ENCODE results near the gene ICAM2.
"Not testable (repeated sequence)": the region's sequence is repeated elsewhere in the genome, so short reads cannot be mapped to it uniquely, and the experiment has no call there.

ICAM2 gene

GRCh38 chr17:64007838-64008282, 12.6 kb downstream of the ICAM2 start:
- DNase-seq = no peak

DNA sequence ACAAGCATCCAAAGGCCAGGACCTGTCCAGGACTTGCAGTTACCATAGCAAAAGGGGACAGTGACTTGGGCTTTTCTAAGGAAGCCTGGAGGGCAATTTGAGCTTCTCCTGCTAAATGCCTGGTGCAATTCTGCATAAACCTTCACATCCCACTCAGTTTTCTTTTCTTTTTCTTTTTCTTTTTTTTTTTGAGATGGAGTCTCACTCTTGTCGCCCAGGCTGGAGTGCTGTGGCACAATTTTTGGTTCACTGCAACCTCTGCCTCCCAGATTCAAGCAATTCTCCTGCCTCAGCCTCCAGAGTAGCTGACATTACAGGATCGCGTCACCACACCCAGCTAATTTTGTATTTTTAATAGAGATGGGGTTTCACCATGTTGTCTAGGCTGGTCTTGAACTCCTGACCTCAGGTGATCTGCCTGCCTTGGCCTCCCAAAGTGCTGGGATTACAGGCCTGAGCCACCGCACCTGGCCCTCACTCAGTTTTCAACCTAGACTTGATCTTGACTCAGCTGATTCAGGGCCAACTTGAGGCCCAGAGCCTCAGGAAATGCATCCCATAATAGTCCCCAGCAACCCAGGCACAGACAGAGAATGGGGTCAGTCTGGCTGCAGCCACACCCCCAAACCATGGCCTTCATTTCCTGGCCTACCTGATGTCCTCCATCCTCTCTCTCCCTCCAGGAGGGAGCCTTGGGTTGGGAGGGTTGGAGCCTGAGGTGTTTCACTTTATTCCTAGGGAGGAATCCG, 13.2 kb downstream of the ICAM2 start:
- not testable (repeated sequence) for DNase-seq

GRCh38 chr17:64006361-64007088, 13.9 kb downstream of the ICAM2 start:
- no peak for DNase-seq

GRCh38 chr17:64005734-64006167, 14.7 kb downstream of the ICAM2 start:
- peak; percentile 88 to 92 for DNase-seq

GRCh38 chr17:64004903-64005733, 15.3 kb downstream of the ICAM2 start:
- DNase-seq = no peak

DNA sequence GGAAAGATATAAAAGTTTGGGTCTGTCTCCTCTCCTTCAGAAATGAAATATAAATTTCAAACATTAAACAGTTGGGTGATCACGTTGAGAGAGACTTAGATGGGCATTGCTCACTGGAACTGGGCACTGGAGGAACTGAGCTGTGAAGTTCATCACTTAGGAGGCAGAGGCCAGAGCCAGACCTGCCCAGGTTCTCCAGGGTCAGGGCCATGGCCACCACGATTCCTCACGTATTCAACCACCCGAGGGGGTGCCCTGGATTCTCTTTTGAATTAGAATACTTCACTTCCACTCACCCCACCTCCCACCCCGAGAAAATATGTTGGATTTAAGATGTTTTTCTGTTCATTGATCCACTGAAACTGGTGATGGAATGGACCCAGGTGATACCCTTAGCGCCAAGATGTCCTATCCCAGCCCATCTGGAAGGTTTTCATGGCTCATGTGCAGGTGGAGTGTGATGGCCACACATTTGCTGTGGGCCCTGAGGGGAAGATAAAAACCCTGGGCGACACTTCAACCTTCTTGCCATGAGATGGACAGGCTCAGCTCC, 16.1 kb downstream of the ICAM2 start:
- DNase-seq = no peak

GRCh38 chr17:64003526-64004121, 16.8 kb downstream of the ICAM2 start:
- DNase-seq = no peak

DNA sequence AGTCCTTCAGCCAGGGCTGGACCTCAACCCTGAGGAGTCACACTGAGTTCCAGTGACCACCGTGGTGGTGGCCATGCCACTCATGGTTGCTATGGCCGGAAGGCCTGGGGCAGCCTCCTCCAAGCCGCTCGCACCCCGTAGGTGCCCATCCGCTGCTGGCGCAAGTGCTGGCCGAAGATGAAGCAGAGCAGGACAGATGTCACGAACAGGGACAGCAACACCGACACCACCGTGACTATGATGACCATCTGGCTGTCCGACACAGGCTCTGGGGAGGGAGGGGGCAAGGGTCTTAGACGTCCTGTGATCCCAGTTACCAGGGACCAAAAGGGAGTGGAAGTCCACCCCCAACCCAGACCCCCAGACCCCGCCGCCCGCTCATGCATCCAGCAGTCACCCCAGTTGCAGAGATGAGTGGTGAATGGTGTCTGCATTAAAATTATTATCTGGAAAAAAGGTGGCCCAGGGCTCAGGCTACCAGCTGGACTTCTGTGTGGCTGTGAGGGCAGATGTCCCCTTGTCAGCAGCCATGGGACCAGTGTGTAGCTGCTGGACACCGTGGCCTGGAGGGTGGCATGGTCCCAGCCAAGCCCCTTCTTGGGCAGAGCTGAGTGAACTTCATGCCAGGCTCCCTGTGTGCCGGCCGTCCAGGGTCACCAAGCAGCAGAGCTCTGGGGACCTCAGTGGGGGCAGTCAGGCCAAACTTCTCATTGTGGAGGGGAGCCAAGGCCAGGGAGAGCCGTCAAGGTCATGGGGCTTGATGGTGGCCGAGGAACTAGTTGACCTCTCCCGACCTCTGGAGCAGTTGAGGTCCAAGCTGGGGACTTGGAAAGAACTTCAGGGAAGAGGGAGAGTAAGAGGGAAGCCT, 17.5 kb downstream of the ICAM2 start:
- no peak for DNase-seq

DNA sequence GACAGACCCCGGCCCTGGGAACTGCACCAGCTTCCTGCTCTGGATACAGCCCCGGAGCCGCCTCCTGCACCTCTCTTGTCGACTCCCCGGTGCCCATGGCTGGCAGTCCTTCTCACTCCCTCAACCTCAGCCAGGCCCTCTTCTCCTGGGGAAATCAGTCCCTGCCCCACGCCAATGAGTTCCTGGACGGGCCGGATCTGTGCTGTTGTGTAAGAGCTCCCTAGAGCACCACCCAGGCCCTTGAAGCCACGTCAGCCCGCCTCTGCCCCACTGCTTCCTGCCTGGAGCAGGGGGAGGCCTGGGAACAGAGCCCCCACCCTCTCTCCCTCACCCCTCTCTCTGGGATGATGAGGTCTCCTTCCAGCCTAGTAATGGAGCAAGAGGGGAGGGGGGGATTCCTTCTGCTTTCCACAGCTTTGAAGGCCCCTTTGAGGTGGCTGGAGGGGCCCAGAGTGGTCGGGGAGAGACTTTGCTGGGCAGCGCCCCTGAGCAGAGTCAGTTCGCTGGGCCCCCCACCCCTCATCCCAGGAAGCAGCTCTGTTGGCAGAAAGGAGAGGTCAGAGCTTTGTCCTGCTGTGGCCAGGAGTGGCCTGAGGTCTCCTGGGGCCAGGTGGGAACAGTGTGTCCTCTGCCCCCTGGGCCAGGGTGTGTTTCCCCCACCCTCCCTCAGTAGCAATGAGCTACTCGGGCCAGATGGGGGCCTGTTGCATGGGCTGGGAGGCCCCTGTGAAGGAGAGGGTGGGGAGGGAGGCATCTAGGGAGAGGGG, 18.5 kb downstream of the ICAM2 start:
- no peak for DNase-seq

GRCh38 chr17:64001091-64001579, 19.3 kb downstream of the ICAM2 start:
- DNase-seq = no peak

- DNase-seq = no peak
Measured at GRCh38 chr17:63999680-64000531, 20.5 kb downstream of the ICAM2 start.

DNA sequence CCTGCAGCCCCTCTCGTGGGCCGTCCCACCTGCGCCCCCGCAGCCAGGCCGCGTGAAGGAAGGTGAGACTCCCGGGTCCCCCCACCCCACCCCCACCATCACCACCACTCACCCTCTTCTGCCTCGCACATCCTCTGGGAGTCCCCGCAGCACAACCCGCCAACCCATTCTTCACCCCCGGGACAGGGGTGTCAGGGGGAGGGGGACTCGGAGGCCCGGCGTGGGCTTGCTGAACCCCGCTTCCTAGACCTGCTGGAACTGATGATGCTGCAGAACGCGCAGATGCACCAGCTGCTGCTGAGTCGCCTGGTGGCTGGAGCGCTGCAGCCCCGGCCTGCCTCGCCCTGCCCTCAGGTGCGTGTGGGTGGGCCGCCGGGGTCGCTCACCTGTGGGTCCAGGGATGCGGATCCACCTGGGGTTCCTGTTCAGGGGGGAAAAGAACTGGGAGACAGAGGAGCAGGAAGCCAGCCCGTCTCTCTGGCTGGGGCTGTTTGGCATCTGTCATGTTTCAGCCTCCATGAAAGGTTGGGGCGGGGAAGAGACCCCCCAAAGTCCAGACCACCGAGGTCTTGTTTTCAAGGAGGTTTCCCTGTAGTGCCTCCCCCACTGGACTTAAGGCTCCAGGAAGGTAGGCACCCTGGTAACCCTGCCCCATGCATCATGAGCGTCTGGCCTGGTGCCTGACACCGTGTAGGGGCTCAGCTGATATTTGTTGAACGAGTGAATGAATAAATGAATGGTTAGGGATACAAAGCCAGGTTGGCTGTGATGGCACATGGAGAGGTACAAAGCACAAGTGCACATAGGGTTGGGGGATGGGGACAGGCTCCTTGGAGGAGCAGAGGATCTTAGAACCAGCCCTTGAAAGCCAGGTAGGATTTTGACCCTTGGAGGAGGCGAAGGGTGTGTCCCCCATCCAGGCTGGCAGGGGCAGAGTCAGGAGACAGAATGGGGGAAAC, 21.4 kb downstream of the ICAM2 start:
- no peak for DNase-seq

DNA sequence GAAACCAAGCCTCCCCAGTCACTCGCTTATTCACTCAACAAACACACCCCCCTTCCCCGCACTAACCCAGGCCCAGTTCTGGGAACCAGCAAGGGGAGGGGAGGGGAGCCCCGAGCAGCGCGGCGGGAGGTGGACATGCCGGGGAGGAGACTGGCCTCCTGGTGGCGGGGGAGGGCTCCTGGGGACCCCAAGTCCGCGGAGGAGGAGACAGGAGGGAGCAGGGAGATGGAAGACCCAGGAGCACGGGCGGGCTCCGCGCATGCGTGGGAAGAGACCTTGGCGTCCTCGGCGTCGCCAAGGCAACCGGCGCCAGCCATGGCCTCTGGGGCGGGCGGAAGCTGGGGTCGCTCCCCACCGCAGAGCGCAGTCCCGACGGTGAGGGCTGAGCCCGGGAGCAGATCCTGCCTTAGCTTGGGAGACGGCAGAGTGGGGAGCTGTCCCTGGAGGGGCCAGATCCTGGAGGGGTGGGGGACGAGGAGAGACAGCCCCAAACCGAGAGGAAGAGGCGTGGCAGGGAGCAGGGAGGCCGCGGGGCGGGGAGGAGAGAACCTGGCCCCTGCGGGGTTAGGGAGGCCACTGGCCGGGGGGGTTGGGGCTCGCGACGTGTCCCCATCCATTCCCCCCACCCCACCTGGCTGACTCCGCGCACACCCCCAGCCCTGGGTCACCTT, 22.2 kb downstream of the ICAM2 start, which contains the start of gene PRR29:
TSS of gene PRR29 (plus strand) at position 302 of the 671 bp plus-strand sequence. CDS start at position 316, 14 bp downstream.
- DNase-seq = peak; percentile 59 to 79

DNA sequence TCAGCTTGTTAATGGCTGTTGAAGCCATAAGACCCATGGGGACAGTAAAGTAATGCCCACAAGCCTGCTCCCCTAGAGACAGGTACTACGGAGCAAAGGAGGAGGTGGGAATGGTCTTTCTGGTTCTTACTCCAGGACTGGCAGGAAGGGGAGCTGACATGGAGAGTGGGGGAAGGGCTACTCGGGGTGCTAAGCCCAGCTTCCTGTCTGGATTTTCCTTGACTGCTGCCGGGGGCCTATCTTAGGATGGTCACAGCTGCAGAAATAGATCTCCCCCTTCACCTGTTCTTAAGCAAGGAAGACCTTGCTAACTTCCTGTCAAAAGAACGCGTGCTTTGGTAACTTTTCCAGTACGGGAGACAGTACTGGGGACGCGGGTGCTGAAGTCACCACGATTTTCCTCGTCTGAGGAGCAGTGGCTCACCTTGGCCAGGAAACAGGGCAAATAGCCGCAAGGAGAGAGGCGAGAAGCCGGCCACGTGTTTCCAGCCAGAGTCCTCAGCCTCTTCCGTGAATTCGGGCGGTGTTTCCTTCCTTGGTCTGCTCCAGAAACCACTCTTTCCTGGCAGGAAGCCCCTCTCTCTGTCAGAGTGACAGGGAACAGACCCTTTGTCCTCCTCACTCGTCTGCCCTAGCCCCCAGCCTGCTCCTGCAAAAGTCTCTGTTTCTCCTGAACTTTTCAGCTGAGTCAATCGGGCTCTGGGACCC, 22.9 kb downstream of the ICAM2 start:
- no peak for DNase-seq

GRCh38 chr17:63996430-63997182, 23.8 kb downstream of the ICAM2 start:
- no peak for DNase-seq

DNA sequence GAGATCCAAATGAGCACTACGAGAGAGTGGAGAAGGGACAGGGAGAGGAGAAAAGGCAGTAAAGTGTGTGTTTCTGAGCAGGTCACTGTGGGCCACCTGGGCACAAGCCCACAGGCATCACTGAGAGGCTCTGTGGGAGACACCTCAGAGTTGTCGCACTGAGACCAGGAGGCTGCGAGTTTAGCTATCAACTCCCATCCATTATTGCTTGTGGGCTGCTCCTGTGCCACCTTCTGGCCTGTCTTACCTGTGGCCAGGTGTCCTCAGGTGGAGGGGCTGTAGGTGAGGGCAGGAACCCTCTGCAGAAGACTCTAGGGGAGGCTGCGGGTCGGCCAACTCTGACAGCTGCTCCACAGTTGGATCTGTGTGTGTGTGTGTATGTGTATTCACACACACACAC, 24.8 kb downstream of the ICAM2 start:
- DNase-seq = no peak

All from NCI-H524 (cell line).